NCI-H1417 (cell line): ENCODE measurements around the gene SEC61B.
A peak's percentile ranks its signal among the peaks of the same experiment; 100 is the strongest.
"Not testable (repeated sequence)": the region's sequence is repeated elsewhere in the genome, so short reads cannot be mapped to it uniquely, and the experiment has no call there.

ENCODE experiments used
- DNase-seq, 3 experiments: peaks; one replicate each; lab custom pipeline; 2025; lab: John Stamatoyannopoulos, UW

SEC61B gene

DNA sequence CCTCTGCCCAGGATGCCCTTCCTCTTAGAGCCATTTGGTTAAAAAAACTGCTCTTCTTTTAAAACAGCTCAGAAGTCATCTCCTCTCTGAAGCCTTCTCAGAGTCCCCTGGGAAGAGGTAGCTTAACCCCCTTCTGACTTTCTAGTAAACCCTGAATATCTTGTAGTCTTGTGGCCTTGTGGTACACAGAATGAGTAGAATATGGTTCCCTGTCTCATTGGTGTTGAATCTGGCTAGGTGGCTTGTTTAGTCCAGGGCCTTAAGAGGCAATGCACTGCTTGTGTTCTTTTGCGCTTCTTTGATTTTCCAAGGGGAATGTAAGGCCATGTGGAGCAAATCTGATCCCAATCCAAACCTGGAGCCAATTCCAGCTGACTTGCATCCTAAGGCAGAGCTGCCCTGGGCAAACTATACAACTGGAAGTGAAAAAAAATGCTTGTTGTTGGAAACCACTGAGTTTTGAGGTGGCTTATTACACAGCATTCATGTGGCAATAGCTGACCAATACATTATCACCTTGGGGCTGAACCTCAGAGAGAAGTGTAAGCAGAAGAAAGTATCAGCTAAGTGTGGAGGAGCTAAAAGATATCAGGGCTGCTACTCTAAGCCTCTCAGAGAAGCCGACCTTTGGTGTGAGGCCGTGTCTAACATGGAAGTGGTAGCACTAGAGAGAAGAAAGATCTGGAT, 31.3 kb upstream of the SEC61B start:
- DNase-seq, result no peak

DNA sequence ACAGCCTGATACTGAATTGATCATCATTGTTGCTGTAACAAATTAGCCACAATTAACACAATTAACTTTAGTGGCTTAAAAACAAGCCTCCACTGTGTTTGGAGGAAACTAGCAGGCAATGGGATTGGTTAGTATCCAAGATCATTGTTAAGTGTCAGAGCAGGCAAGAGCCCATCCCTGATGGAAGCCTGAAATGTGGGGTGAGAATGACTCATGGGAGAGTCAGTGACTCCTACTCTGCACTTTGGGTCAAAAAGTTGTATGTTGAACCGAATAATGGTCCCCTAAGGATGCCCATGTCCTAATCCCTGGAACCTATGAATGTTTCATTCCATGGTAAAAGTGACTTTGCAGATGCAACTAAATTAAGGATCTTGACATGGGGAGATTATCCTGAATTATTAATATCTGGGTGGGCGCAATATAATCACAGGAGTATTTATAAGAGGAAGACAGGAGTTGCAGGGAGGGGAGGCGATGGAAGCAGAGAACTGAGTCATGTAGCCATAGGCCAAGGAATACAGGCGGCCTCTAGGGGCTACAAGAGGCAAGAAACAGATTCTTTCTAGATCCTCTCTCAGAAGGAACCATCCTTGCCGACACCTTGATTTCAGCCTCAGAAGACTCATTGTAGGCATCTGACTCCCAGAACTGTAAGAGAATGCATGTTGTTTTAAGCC, 29.2 kb upstream of the SEC61B start:
- no peak for DNase-seq

DNA sequence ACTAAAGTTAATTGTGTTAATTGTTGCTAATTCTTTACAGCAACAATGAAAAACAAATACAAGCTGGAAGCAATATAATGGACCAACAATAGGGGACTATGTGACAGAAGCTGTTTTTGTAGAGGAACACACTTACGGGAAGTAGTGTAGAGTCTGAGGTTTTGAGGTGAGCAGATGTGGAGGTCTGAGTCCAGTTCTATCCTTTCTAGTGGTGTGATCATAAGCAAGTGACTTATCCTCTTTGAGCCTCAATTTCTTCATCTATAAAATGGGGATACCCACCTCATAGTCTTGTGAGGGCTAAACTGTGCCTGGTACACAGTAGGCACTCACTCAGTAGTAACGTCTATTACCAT, 28.6 kb upstream of the SEC61B start:
- no peak for DNase-seq

DNA sequence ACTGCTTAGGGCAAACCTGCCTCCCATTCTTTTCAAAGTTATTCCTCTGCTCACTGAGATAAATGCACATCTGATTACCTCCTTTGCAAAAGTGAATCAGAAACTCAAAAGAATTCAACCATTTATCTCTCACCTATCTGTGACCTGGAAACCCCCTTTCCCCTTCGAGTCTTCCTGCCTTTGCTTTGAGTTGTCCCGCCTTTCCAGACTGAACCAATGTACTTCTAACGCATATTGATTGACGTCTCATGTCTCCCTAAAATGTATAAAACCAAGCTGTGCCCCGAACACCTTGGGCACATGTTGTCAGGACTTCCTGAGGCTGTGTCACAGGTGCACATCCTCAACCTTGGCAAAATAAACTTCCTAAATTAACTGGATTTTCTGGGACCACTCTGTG, 25.6 kb upstream of the SEC61B start:
- DNase-seq, result not testable (repeated sequence)

DNA sequence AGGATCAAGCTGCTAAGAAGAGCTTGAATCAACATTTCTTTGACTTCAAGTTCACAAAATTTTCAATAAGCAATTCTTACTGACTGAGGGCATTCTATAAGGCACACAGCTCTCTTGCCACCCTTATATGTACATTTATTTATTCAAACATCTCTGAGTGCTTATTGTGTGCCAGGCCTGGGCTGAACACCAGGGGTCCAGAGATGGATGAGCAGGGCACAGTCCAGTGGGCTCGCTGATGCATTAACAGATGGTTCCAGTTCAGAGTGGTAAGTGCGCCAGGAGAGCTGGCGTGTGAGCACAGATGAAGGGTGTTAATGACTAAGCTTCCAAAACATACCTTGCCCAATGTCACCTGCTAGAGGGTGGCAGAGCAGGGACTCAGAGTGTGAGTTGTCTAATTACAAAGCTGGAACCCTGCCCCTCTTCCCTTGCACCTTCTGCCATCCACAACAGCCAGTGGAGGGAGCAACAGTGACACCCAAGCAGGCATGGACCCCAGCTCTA, 24.9 kb upstream of the SEC61B start:
- DNase-seq, result peak in 1 of 3 experiments; percentile 22

DNA sequence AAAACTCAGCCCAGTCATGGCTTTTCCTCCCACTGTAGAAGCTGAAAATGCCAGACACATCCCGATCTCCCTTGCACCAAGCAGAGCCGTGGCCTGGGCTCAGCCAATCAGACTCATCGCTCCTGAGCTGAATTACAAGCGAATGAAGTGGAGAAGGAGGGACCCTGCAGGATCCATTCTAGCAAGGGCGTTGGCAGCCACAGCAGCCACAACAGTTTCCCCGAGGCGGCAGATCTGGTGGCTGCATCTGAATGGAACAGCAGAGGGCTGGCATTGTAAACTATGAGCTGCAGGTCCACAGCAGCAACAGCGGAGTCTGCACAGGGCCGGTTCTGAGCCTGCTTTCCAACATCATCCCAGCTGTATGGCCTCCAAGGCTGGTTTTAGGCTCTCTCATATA, 24.1 kb upstream of the SEC61B start:
- no peak for DNase-seq

DNA sequence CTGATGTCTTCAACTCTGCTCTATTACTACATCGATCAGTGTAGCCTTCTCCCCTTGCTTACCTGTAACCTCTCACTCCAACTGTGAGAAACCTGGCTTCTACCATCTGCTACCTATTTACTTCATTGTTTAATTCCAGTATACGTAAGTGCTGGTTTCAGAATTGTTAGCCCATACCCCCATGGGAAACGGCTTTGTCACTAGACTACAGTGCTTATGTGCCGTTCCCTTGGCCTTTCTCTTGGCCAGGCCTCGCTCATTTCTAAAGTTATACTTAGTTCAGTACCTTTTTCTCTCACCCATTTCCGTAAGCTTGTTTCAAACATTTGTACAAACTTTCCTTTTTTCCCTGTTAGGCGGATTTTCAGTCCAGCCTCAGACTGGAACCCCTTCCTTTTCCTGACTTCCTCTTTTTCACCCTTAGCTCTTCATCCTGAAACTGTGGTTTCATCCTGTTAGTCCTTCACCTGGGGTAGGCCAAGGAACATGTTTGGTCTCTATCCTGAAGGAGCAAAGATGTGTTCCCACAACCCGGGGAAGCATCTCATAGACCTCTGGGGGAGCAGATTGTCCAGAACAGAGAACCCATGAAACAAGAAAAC, 22.0 kb upstream of the SEC61B start:
- peak in 1 of 3 experiments; percentile 49 for DNase-seq

DNA sequence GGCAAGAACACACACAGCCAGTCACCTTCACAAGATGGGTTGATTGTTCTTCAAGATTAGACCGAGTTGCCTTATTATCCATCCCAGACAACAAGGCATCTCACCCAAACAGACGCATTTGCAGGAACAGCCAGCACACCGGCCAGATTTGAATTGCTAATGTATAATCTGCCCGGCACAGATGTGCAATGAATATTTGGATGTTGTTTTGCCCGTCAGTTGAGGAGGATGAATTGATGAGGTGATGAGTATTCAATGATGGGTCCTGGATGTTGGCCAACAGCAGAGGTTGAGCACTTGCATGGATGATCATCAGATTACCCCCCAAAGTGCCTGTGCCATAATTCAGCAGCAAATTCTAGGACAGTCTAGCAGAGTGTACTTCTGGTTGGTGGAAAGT, 20.5 kb upstream of the SEC61B start:
- no peak for DNase-seq

DNA sequence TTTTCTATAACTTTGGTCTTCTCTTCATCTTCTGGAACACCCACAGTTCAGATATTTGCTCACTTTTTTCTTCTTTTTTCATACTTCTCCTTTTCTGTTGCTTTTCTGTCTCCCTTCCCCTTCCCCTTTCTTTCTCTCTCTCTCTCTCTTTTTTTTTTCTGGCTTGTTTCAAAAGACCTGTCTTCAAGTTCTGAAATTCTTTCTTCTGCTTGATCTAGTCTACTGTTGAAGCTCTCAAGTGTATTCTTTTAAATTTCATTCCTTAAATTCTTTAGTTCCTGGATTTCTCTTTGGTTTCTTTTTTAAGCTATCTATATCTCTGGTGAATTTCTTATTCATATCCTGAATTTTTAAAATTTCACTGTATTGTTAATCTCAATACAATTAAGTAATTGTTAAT, 11.5 kb upstream of the SEC61B start:
- DNase-seq, result no peak

DNA sequence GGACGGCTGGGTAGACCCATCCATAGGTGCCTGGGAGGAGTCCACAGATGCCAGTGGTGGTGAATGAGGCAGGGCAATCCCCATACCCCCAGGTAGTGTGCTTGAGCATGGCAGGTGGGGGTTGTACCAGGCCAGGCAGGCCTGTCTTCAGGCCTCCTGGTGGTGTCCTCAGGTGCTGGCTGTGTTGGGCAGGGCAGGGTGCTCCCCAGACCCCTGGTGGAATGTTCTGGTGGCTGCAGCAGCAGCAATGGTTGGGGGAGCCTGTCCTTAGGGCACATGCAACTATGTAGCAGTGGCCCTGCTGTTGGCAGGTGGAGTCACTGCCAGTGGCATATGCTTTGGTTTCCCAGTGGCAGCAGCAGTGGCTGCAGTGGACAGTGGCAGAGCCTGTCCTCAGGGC, 10.3 kb upstream of the SEC61B start:
- DNase-seq, result no peak

DNA sequence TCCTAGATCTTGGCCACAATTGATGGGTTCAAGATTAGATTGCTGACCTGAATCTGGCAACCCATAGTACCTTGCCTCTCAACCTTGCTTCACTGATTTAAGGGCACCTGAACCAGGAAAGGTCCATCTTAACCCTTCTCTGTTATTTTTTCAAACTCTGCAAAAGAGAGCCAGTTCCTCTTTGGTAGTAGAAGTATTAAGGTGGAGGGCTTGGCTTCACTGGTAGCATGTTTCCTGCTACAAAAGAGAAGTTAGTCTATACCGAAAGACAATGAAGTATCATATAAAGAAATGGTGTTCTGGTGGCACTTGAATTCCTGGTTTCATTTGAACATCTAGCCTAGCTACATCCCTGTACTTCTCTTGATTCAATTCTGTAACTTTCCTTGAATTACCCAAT, 8.9 kb upstream of the SEC61B start:
- no peak for DNase-seq

DNA sequence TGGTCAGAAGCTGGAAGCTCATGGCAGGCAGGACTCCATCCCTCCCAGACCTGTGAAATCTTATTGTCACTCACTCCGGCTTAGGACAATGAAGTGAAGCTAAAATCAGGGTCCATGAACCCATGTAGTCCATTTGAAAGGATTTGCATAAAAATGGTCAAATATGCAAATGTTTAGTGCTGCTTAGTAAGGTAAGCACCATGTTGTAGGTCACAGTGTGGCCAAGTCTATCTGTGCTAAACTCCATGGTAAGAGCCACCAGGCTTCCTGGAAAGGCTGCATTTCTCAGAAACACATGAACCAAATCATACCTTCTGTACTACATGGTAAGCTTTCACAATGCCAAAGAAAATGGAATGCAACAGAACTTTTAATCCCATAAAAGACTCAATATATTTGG, 6.0 kb upstream of the SEC61B start:
- no peak for DNase-seq

DNA sequence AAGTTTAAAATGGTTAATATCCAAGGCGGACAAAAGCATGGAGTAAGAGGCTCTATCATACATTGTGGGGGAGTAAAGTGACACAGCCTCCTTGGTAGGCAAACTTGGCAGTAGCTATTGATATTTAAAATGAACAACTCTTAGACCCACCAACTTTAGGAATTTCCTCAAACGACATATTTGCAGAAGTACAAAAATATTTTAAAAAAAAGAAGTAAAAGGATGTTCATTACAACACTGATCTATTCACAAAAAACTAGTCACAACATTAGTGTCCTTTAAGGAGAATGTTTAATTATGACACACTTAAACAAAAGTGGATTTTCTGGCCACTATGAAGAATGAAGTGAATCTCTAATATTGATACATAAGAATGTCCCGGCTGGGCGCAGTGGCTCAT, 2.1 kb upstream of the SEC61B start:
- DNase-seq, result no peak

DNA sequence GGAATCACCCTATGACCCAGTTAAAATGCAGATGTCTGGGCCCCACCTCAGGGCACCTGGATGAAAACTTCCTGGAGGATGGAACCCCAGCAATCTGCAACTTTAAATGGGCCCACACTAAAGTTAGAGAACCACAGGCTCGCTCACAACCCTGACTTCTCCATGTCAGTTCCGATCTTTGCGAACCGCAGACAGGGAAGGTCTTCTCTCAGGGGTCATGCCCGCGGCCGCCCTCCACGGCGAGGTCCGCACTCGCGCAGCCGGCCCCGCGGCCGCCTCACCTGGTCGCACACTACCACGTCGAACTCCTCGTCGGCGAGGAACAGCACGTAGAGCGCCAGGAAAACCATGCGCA, 839 bp upstream of the SEC61B start:
- DNase-seq, result no peak

DNA sequence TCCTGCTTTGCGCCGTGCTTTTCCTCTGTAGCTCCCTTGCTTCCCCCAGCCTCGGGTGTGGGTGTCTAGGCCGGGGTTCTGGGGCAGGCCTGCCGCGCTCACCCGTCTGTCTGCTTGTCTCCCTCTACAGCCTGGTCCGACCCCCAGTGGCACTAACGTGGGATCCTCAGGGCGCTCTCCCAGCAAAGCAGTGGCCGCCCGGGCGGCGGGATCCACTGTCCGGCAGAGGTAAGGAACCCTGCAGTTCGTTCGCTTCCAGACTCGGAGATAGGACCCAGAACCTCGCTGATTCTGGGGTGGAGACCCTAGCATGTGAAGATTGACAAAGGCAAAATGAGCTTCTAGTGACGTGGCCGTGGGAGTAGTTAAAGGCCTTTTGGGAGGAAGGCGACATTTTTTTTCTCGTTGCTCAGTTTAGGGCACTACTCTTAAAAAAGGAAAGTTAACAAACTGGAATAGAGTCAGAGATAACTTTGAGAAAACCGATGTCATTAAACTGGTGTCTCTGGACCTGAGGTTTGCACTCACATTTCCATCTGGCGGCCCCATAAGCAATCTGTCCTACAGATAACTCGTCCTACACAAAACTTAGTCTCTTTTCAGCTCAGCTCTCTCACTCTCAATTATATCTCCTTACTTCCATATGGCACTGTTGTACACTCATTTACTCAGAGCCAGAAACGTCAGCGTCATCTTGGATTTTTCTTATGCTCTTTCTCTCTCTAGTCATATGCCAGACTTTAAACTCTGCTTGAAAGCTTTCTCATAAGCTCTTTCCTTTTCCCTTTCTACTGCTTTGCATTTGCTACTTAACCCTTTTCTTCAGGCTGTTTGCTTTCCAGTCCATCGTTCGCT, 561 bp downstream of the SEC61B start:
- DNase-seq, result no peak

DNA sequence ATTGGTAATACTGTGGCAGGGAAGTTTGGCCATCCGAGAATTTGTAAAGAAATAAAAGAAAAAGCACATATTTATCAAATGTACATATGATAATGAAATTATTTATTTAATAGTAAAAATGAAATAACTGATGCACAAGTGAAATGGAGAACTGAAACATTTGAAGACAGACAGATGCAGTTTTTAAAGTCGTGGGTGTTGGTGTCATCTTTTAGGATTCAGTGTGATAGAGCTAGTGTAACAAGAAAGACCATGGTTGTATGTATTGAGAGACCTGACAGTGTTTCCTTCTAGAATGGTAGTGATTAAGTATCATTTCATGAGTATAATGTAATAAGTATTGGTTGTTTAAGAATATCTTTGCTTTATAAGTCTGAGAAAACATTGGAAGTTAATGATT, 2.4 kb downstream of the SEC61B start:
- DNase-seq, result no peak

DNA sequence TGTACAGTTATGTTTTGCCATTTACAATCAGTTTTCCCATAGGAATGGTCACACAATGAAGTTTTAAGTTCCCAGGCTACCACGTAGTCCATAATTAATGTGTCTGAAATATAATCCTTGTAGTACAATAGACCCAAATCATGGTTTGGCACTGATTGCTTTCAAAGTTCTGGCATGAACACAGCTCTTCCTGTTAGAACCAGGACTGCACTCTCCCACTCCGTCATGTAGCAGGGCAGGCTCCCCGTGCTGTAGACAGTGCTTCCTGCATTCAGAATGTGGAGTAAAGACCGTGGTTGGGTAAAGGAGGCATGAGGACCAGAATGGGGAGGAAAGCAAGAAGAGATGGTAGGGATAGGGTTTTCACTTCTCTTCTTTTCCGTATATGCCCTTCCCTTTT, 4.0 kb downstream of the SEC61B start:
- no peak for DNase-seq

DNA sequence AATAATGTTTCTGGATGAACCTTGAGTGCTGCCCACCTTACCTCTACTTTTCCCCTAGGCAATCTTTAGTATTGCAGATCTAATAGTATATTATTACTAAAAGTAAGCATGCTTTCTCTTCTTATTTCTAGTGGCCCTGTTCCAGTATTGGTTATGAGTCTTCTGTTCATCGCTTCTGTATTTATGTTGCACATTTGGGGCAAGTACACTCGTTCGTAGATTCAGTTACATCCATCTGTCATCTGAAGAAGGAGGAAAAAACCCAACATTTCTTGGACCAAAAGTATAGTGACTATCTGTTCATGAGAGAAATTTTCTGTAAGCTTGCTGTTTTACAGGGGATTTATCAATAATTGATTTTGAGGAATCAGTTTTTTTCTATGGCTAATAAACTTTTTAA, 8.1 kb downstream of the SEC61B start:
- DNase-seq, result no peak

DNA sequence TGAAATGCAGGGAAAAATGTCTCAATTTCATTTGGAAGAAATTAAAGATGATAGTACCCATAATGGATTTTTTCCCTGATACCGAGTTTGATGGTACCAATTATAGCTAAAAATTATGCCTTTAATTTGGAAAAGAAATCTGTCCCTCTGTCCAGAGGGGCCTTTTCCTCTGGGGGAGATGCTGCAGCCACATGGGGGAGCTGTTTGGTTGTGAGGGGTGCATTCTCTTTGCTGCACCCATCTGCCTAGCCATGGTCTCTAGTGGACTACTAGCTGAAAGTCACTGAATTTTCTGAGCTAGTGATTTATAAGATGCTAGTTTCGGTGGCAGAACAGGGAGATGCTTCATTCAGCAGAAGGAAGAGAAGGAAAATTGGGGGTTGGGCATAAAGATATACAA, 9.6 kb downstream of the SEC61B start:
- peak in 2 of 3 experiments; percentile 2 to 40 for DNase-seq

DNA sequence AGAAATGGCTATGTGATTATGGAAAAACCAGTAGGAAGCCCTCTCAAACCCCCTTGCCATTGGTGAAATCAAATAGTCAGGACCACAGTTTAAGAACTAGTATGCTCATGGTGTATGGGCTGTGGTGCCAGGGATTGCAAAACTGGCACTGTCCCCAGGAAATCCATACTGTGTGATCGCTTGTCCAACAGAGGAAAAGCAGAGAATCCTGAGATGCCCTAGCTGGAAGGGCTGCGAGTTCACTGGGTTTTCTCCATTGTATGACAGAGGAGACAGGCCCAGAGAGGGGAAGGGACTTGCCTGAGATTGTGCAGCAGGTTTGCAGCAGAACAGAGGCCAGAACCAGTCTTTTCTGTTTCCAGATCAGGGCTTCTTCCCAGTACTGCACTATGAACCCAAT, 12.5 kb downstream of the SEC61B start:
- DNase-seq, result no peak

DNA sequence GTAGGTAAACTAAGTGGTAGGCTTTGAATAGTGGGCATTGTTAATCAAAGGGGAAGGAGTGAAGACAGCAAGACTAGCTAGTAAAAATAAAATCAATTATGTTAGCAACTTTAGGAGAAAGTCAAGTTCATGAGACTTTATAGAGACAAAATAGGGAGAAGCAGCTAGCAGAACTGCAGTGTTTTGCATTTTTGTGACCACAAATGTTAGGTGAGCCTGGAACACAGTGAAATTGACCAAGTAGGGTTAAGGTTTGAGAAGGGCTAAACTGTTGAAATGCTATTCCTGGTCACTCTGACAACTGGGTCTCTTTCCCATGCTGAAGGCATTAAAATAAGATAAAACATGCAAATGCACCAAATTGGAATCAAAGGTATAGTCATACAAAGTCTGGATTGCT, 13.0 kb downstream of the SEC61B start:
- no peak for DNase-seq

DNA sequence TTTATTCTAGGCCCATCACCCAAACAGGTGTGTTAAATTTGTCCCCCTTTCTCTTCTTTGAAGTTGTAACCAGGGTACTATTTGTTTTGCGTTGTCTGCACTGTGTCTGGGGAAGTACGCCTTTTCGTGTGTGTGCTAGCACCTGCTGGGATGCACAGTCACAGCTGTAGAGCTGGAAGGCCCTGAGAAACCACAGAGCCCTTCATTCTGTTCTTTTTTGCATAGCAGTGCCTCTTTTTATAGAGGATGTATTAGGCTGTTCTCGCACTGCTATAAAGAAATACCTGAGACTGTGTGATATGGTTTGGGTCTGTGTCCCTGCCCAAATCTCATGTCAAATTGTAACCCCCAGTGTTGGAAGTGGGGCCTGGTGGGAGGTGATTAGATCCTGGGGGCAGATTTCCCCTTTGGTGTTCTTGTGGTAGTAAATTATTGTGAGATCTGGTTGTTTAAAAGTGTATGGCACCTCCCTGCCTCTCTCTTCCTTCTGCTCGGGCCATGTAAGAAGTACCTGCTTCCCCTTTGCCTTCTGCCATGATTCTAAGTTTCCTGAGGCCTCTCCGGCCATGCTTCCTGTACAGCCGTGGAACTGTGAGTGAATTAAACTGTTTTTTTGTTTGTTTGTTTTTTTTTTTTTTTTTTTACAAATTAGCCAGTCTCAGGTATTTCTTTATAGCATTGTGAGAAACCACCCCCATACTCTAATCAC, 14.0 kb downstream of the SEC61B start:
- DNase-seq, result no peak
